GM21381 (cell line): ENCODE measurements around the gene TENT5A.
"Not testable (repeated sequence)": the region's sequence is repeated elsewhere in the genome, so short reads cannot be mapped to it uniquely, and the experiment has no call there.

Experiments used
- ATAC-seq: cut with Tn5 transposase; IDR thresholded peaks from one replicate; pipeline ENCODE4 v1.9.1; 2021; ENCODE audit warnings: mild to moderate bottlenecking, moderate library complexity; ENCODE audit not compliant: unreplicated experiment

TENT5A gene

GRCh38 chr6:81751388-81752083 lies 945 bp downstream of the TENT5A start:
- peak; percentile 14 for ATAC-seq

DNA sequence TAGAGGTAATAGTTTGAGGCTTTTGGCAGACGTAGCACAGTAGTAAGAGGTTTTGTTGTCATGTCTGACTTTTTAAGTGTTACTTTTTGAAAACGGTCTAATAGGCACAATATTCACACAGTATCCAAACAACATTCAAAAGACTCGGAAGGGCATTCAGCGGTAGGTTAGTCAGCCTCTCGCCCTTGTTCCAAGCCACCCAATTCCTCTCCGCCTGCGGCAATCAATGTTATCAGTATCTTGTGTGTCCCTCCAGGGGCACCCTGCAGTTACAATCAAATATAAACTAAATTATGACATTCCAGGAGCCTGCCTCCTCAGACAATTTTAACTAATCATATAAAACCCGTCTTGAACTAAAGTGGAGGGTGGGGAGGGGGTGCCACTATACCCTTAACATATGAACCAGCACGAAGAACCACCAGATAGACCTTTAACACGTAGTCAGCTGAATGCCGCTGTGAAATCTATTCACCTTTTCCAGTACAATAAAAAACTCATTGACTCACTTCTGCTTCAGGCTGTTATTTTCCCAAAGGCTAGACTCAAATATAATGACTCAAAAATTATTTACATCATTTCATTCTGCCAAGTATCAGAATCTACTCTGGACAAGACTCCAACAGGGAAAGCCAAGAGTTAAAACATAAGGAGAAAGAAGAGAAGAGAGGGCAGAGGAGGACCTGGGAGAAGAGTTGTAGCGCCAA lies 1.6 kb downstream of the TENT5A start:
- no peak for ATAC-seq

DNA sequence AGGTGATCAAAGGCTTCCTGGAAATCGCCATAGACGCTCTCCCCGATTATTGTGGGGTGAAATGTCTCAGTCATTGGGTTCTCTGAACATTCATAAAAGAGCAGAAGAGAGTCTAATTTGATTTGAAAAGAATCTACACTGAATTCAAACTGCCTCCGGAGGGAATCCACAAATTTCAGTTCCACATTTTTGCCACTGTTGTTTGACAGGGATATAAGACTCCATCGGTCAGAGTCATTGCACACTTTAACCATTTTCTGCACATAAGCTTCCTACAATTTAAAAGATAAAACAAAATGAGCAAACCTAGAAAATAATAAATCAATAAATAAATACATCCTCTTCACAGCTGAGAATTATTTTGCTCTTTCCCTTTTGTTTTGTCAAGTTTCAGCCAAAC lies 2.3 kb downstream of the TENT5A start:
- ATAC-seq, result no peak

DNA sequence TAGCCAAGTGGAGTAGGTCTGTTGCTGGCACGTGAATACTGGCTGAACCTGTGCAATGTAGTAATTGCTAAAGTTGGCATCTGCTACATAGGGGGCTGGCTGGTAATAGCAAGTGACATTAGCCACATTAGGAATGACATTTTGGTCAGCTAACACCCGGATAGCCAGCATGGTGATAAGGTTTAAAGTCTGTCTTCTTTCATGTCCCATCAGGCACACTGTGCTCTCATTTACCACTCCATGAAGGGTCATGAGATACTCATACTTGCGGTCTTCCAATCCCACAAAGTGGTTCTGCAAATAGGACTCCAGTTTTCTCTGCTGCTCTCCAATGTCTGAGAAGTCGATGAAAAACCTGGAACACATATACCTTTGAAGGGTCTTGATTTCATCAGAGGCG lies 2.8 kb downstream of the TENT5A start:
- ATAC-seq, result no peak

DNA sequence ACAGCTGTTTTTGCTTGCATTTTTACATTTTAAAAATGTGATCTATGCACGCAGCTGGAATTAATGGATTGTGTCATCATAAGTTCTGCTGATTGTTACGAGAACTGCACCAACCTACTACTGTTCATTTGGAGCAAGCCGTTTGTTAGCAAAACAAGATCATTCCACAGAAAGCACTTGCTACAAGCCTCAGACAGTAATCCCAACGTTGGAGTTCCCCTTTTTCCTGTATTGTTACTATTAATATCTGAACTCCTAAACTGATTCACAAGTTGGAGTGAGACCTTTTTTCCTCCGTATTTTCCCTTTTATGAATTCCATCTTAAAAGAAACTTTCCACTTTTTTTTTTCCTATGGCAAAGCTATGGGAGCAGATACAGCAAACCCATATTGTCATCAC lies 3.5 kb downstream of the TENT5A start:
- ATAC-seq, result no peak

- ATAC-seq, result no peak
These were observed 5.2 kb downstream of the TENT5A start for GRCh38 chr6:81747327-81747726.

DNA sequence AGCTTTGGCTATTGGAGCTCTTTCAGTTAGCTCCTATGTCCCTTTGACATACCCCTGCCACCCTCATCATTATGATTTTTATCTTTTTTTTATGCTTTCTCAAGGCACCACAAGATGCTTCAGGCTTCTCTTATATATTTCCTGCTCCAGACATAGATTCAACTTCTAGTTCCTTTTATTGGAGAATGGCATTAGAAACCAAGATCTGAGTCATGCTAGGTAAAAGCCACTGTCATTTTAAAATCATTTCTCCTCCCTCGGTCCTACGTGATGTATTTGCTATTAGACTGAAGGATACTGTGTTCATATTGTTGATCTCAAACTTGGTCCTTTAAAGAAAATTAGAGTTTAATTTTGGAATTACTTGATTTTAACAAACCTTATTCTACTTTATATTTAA lies 8.3 kb downstream of the TENT5A start:
- ATAC-seq, result no peak

GRCh38 chr6:81743649-81744048 lies 8.8 kb downstream of the TENT5A start:
- no peak for ATAC-seq

DNA sequence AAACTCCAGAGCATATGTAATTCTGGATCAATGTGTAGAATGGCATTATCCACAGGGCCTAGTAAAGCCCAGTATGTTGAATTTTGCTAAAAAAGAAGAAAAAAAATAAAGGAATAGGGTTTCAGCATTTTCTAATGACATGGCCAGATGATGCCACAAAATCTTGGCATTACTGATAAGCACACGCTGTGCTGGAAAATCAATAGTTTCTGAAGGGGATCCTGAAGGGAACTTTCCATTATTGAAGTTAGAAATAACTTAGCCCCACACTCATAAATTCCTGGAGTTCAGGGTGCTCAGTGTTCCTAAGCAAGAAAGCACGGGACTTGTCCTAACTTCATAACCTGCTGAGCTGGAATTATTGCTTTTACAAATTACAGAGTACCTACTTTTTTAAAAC lies 10.8 kb downstream of the TENT5A start:
- no peak for ATAC-seq

DNA sequence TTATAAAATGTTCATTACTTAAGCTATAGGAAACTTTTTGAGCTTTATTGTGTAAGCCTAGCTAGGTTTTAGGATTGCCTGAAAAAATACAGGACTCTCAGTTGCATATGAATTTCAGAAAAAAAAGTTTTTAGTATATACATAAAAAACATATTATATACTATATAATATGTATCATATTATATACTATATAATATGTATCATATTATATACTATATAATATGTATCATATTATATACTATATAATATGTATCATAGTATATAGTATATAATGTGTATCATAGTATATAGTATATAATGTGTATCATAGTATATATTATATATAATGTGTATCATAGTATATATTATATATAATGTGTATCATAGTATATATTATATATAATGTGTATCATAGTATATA lies 11.9 kb downstream of the TENT5A start:
- ATAC-seq, result not testable (repeated sequence)

GRCh38 chr6:81739230-81740195 lies 13.0 kb downstream of the TENT5A start:
- ATAC-seq, result no peak

GRCh38 chr6:81736428-81736827 lies 16.1 kb downstream of the TENT5A start:
- ATAC-seq, result no peak

- ATAC-seq, result no peak
These were observed 16.6 kb downstream of the TENT5A start for GRCh38 chr6:81735756-81736380.

- no peak for ATAC-seq
These were observed 17.9 kb downstream of the TENT5A start for GRCh38 chr6:81734500-81735150.

DNA sequence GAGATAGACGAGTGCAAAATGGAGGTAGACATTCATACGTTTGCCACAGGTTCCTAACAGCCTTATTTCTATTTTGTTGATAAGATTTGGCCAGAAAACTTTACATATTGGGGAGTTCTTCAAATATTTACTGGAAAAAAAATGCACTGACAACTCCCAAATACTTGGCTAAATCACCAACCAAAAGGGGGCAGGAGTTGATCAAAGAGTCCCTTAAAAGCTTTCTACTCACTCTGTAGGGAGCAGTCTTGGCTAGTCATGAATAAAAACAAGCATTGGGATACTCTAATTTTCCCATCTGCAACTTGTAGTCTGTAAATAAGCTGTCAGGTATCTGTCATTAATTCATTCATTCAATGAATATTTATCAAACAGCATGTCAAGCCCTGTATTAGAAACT lies 18.4 kb downstream of the TENT5A start:
- no peak for ATAC-seq

- no peak for ATAC-seq
These were observed 20.7 kb downstream of the TENT5A start for GRCh38 chr6:81731814-81732213.

GRCh38 chr6:81727876-81728517 lies 24.5 kb downstream of the TENT5A start:
- peak; percentile 86 for ATAC-seq

GRCh38 chr6:81725127-81725526 lies 27.4 kb downstream of the TENT5A start:
- ATAC-seq, result no peak

- ATAC-seq, result no peak
These were observed 29.8 kb downstream of the TENT5A start for GRCh38 chr6:81722506-81723223.
